ENCODE measurements around the gene SRD5A2. TPM values are rescaled to one million over a fixed set of nuclear protein-coding genes. Genes with fewer than 3 reads are reported as not detected.
"Not testable (repeated sequence)": the region's sequence is repeated elsewhere in the genome, so short reads cannot be mapped to it uniquely, and the experiment has no call there.

The SRD5A2 gene
- total RNA-seq, 1 donor from 2014 or later = not detected

DNA sequence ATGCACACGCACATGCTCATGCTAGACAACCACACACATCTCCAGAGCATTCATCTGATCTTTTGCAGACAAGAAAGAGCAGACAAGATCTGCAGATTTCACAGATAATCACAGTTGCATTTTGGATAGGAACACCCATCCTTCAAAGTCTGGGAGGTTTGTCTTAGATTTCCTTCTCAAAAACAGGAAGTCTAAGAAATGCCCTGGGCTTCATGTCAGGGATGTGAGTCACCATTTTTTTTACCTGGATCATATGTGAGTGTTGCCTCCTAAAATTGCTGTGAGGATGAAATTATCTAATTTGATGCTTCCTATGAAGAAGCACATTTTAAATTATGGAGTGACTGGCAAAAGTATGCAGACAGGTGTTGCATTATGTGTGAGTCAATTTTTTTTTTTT, 46.1 kb downstream of the SRD5A2 start:
- intact Hi-C loops (cut with micrococcal nuclease) = no loop called here

DNA sequence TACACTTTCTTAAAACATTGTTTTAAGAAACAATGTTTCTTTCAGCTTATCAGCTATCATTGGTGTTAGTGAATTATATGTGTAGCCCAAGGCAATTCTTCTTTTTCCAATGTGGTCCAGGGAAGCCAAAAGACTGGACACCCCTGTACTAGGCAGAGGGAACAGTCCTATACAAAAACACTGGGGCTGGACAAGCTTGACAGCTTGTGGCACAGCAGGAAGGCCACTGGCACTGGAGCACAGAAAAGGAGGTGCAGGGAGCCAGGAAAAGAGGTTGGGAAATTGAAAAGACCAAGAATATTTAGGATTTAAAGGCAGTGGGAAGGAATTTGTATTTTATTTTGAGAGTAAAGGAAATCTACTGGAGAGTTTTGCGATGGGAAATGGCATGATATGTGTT, 47.7 kb downstream of the SRD5A2 start:
- intact Hi-C loops (cut with micrococcal nuclease) = no loop called here

DNA sequence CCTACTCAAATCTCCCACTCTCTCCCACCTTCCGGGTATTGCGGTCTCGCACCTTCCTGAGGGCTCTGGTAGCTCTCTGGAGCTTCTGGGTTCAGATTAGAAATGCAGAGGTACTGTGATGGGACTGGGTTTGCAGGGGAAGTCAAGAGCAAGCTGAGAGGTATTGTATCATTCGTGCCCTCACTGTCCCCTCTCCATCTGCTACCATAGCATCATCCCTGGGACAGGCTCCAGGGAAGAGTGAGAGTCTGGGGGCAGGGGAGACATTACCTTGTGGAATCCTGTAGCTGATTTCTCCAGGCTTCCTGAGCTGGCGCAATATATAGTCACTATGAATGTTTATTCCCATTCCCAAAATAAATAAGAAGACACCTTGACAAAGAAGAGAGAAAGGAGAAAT, 49.6 kb downstream of the SRD5A2 start:
- intact Hi-C loops (cut with micrococcal nuclease) = no loop called here

DNA sequence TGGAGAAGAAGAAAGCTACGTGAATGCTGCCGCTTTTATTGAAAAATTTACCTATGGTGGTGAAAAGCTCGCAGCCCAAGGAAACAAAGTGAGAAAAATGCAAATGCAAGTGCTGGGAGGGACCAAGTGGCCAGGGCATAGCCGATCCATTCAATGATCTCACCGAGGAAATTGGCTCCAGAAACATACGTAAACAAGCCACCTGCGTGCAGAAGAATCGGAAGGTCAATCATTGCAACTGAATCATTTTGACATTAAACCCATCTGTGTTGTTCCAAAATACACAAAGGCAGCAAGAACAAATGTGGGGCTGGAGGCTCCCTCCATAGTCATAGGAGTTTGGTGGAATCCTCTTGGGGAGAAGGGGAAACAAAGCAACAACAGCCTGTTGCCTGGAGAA, 51.5 kb downstream of the SRD5A2 start:
- intact Hi-C loops (cut with micrococcal nuclease) = no loop called here

DNA sequence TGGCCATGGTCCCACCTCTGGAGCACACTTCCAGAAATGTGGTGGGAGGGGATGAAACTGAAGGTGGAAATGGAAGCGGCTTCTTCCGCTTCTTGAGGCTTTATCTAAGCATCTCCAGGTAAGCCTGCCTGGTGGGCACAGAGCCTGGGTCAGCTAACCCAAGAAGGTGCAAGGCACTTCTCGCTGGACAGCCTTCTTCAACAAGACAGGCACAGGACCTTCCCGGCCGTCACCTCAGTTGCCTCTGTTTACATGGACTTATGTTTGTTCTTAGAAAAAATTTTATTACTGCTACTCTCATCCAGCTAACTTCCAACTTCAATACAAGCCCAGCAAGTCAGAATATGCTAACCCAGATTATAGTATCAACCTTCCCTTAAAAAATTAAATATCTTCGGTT, 51.9 kb downstream of the SRD5A2 start:
- intact Hi-C loops (cut with micrococcal nuclease) = no loop called here

DNA sequence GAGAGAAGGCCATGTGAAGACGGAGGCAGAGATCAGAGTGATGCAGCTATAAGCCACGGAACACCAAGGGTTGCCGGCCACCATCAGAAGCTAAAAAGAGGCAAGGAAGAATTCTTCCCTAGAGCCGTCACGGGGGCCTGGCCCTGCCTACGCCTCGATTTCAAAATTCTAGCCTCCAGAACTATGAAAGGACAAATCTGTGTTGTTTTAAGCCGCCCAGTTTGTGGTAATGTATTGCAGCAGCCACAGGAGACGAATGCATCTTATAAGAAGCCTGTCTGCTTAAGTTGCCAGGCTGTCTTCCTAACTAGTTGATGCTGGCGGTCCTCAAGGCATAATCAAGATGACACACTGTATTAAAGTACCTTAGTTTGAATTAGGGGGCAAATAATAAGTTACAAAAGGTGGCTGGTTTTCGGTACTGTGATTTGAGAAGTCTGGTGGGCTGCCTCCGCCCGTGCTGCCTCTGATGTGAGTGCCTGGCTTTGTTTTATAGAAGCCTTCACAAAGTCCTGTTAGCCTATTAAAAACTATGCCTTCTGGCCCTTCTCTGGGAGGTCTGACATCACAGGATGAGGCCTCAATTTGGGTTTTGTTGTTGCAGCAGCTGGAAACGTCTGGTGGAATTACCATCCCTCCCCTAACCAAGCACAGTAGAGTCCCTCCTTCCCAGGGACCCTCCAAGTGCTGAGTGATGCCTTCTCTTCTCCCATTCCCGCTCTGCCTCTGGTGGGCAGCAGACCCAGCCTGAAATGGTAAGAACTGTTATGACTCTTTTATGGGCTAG, 53.6 kb downstream of the SRD5A2 start:
- intact Hi-C loops (cut with micrococcal nuclease) = no loop called here

DNA sequence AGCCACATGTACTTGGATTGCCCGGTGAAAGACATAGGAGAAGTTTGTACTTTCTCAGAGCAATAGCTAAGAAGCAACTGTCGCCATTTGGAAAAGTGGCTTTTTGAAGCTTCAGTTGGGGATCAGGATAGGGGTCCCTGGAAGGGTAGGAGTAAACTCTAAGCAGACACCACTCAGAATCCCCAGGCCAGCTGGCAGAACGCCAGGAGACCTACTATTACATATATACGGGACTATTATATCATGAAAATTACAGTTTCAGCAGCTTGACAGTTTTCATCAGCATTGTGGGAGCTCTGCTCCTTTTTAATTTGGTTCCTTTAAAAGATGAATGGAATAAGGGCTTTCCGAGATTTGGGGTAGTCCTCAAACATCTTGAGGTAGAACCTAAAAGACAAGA, 54.9 kb downstream of the SRD5A2 start:
- intact Hi-C loops (cut with micrococcal nuclease) = loop anchor here (2.0 kb wide), 1 partner anchor 171 kb away; no protein-coding TSS in a partner anchor

DNA sequence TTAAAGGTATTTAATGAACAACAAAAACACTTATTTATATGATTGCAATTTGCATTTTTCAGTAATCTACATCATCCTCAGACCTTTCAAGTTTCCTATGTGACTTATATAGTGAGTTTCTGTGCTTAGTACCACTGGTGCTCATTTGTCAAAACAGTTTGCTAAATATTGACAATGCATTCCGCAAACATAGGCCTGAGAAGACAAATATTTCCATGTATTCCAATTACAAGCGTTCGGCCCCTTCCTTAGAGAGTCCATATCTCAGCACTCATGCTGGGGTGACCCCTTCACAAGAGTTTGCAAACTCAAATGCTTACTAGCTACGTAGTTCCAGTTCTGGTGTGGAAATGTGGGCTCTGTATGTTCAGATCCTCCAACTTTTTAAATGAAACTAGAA, 56.1 kb downstream of the SRD5A2 start:
- intact Hi-C loops (cut with micrococcal nuclease) = loop anchor here (1.0 to 2.0 kb wide), 2 partner anchors 170 to 313 kb away; no protein-coding TSS in a partner anchor

DNA sequence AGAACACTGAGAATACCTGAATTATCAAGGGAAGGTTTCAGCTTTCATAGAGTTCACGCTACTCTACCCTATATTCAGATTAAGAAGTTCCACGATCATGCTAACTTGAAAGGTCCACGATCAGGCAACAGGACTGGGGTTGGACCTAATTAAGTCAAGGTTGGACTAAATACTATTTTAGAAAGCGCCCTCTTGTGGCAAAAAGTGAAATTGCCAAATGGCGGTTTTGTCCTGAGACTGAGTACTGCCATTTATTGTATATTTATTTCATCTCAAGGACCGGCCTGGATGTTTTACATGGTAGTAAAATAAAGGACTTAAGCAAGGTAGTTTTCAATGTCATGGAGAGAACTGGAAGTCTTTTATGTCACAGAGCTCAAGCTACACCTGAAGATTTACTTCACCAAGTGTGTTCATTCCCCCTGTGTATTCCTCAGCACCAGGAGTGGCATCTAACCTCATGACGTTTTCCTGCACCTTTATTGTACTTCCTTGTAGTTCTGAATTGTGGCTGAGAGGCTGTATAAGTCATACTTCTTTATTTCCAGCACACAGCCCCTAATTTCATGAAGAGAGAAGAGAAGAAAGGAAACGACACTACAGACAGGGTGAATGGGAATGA, 56.8 kb downstream of the SRD5A2 start:
- intact Hi-C loops (cut with micrococcal nuclease) = loop anchor here (1.0 to 2.0 kb wide), 2 partner anchors 169 to 313 kb away; no protein-coding TSS in a partner anchor

DNA sequence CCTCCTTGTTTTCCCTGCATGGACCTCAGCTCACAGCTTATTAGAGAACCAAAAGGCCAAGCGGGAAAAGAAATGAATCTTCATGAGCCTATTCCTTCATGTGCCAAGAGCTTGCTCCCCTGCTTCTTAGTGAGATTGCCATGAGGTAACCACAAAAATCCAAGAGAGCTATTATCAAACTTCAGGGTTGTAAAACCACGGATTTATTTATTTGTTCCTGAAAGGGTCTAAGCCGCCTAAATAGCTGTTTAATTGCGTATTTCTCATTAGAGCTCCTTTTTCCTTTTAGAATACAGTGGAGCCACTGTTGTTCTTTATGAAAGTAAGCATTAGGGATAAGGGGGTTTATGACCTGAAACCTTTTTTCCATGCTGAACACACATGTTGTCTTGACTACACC, 58.0 kb downstream of the SRD5A2 start:
- intact Hi-C loops (cut with micrococcal nuclease) = no loop called here

DNA sequence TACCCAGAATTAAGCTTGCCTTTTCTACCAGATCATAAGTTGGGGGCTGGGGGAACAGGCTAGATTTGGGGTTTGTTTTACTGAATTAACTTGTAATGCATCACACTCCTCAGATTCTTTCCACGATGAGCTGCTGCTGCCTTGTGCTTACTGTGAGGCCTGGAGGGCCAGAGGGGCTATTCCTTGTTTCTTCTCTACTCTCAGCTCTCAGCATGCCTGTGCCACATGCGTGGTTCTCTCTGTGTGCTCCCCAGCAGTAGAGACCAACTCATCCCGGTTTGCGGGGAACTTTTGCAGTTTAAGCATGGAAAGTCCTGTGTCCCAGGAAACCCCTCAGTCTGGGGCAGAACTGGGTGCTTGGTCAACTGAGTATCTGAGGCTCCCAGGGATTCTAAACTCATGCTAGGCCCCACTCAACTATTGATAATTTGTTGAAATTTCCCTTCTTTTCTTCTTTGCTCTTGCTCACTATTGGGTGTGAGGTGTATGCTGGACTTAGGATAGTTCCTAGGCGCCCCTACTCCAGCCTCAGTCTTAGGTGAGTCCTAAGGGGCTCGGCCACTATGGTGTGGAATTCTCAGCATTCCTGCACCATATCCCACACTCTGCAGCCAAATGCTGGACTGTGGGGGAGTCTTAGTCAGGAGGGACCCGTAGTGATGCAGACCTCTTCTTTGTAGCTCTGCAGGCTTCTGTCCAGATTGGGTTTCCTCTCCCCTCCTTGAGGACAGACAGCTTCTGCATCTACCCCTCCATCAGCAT, 63.1 kb downstream of the SRD5A2 start:
- intact Hi-C loops (cut with micrococcal nuclease) = no loop called here

DNA sequence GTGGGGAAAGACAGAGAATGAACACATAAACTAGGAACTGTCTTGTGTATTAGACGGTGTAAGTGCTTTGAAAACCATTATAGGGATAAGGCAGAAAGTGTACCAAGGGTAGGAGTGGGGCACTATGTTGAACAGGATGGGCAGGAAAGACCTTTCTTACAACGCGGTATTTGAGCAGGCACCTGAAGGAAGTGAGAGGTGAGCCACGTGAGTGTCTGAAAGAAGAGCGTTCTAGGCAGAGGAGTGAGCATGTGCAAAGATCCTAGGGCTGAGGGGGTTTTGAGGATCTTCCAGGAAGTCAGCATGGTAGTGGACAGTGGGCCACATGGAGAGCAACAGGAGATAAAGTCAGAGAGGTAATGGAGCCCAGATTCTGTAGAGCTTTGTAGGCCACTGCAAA, 65.2 kb downstream of the SRD5A2 start:
- intact Hi-C loops (cut with micrococcal nuclease) = no loop called here

DNA sequence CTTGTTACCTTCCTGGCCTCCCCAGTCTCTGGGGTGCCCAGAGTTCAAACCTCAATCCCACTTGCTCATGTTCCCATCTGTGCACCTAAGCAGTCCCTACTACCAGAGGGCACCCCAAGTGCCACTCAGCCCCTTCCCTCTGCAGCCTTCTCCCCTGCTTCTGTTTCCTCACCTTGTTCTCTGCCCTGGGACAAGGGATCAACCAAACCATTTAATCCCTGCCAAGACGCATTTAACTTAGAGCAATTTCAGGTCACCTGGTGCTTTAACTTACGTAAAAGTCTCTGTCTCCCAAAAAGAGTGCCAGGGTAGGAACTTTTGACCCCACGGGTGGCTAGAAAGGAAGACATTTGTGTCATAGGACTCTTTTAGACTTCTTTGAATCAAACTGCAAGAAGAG, 67.2 kb downstream of the SRD5A2 start:
- intact Hi-C loops (cut with micrococcal nuclease) = no loop called here

DNA sequence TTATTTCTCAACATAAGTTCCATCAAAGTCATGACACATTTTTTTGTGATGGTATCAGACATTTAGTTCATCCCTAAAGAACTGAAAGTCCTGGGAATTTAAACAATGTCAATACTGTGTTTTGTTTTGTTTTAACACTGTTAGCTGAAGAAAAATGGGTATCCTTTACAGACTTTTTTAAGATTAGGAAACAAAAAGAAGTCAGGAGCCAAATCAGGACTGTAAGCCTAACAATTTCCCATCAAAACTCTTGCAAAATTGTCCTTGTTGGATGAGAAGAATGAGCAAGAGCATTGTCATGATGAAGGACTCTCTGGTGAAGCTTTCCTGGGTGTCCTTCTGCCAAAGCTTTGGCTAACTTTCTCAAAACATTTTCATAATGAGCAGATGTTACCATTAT, 69.4 kb downstream of the SRD5A2 start:
- intact Hi-C loops (cut with micrococcal nuclease) = no loop called here

DNA sequence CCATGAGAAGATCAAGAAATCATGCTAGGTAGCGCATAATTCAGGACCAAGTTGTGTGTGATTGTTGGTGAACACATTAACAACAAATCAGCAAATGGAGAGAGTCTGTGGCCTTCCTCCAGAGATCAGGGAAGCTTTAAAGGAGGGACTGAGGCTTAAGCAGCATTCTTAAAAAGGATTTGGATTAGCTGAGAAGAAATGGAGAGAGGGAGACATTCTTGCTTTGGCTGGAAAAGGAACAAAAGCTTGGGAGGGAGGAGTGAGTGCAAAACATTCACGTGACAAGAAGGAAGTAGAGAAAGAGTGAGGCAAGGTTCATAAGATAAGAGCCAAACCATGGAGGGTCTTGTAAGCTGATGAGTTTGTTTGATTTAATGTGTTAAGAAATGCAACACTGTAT, 75.6 kb downstream of the SRD5A2 start:
- intact Hi-C loops (cut with micrococcal nuclease) = no loop called here

DNA sequence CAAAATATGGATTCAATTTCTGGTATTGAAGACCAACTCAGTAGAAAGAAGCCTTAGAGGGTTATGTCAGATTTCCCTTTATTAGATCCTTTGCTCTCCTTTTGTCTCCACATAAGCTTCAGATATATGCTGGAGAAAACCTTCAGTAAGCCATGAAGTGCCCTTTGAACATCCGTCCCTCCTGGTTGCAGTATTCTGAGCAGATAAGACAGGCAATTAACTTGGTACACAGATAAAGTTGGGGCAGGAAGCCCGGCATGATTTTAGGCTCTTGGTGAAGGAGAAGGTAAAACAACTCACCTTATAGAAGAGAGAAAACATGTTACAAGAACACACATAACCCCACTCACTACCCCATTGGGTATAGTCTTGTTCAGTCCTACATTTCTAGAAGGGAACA, 76.4 kb downstream of the SRD5A2 start:
- intact Hi-C loops (cut with micrococcal nuclease) = no loop called here

DNA sequence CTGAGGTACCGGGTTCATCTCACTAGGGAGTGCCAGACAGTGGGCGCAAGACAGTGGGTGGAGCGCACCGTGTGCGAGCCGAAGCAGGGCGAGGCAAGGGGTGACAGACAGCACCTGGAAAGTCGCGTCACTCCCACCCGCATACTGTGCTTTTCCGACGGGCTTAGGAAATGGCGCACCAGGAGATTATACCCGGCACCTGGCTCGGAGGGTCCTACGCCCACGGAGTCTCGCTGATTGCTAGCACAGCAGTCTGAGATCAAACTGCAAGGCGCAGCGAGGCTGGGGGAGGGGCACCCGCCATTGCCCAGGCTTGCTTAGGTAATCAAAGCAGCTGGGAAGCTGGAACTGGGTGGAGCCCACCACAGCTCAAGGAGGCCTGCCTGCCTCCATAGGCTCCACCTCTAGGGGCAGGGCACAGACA, 84.3 kb downstream of the SRD5A2 start:
- intact Hi-C loops (cut with micrococcal nuclease) = not testable (repeated sequence)

DNA sequence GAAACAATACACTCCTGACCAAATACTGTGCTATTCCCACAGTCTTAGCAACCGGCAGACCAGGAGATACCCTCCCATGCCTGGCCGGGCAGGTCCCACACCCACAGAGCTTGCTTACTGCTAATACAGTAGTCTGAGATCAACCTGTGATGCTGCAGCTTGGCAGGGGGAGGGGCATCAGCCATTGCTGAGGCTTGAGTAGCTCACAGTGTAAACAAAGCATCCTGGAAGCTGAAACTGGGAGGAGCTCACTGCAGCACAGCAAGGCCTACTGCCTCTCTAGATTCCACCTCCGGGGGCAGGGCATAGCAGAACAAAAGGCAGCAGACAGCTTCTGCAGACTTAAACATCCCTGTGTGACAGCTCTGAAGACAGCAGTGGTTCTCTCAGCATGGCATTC, 91.4 kb downstream of the SRD5A2 start:
- intact Hi-C loops (cut with micrococcal nuclease) = not testable (repeated sequence)

DNA sequence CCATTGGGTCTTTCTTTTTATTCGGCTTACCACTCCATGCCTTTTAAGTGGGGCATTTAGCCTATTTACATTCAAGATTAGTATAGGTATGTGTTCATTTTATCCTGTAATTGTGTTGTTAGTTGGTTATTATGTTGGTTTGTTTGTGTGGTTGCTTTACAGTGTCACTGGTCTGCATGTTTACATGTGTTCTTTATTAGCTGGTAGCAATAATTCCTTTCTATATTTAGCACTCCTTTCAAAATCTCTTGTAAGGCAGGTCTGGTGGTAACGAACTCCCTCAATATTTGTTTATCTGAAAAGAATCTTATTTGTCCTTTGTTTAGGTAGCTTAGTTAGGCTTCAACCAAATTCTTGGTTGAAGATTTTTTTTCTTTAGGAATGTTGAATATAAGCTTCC, 97.5 kb downstream of the SRD5A2 start:
- intact Hi-C loops (cut with micrococcal nuclease) = no loop called here

DNA sequence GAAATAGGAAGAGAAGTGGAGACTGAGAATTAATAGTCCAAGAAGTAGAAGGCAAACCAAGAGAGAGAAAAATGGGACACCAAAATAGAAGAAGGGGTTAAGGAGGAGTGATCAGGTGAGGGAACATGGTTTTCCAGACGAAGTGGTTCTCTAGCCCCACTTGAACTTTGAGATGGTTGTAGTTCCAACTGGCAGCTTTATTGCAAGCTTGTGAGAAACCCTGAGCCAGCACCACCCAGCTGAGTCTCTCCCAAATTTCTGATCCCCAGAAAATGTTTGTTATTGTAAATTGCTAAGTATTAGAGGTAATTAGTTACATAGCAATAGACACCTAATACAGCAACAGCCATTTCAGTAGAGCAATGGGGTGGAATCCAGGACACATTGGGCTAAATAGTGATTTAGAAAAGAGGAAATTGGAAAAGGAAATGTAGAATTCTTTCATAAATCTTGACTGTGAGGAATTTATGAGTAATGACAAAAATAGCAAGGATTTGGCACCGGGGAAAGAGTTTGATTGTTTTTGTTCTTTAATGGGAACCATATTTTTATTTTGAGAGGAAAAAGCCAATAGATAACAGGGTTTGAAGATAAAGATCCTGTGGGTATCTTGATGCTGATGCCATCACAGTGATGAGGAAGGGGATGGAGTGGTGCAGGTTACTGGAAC, 104.1 kb downstream of the SRD5A2 start:
- intact Hi-C loops (cut with micrococcal nuclease) = no loop called here

DNA sequence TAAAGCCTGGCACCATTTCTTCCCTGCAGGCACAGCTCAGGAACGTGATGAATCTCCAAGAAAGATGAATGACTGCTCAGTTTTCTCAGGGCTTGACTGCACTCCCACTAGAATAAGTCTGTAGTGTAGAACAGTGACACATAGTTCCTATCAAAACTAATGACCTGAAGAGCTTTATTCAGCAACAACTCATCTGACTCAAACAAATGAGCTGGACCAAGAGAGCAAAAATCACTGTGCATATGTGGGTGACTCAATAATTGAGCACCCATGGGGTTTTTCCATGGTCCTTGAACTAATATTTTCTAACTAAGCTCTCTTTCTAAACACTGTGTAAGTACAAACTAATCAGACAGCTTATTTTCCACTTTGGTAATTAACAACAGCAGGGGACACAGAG, 105.0 kb downstream of the SRD5A2 start:
- intact Hi-C loops (cut with micrococcal nuclease) = no loop called here

DNA sequence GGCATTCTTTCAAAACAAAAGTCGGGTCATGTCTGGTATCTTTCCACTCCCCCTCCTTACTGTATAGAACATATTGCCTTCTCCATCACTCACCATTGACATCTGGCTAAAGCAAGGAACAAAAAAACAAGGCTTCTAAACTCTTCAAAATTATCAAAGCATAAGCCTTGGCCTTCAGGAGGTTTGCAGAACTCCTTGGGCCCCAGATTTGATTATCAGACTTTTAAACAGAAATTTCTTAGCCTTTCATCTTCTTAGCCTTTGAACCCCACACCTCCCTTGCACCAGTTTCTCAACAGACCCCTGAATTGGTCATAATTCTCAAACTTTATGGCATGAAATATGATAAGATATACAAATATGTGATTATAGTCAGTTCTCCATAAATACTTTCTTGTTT, 106.4 kb downstream of the SRD5A2 start:
- intact Hi-C loops (cut with micrococcal nuclease) = no loop called here

All from T-helper 1 cell treated with Interleukin-12 subunit alpha and Interleukin-12 subunit beta and Interleukin-4 antibody, amounts not matched to agents 30 ng/mL and 1 ng/mL, for 36 hours (primary cell).